Fibroblast of skin of right quadriceps (primary cell): ENCODE data around the gene EIF1.
"Not testable (repeated sequence)": the region's sequence is repeated elsewhere in the genome, so short reads cannot be mapped to it uniquely, and the experiment has no call there.

Experiments used
- DNase-seq: peaks from one replicate; pipeline ENCODE4 v3.0.0-alpha.2; 2013

The EIF1 gene

GRCh38 chr17:41656249-41657023, 32.2 kb upstream of the EIF1 start:
- DNase-seq, result no peak

GRCh38 chr17:41657176-41657754, 31.4 kb upstream of the EIF1 start:
- no peak for DNase-seq

GRCh38 chr17:41657936-41658335, 30.7 kb upstream of the EIF1 start:
- DNase-seq, result no peak

GRCh38 chr17:41658846-41659245, 29.8 kb upstream of the EIF1 start:
- no peak for DNase-seq

GRCh38 chr17:41659427-41660212, 29.1 kb upstream of the EIF1 start:
- DNase-seq, result no peak

- no peak for DNase-seq
Measured at GRCh38 chr17:41660221-41660711, 28.4 kb upstream of the EIF1 start.

GRCh38 chr17:41663451-41664171, 25.1 kb upstream of the EIF1 start:
- DNase-seq, result no peak

- no peak for DNase-seq
Measured at GRCh38 chr17:41664172-41664457, 24.6 kb upstream of the EIF1 start.

GRCh38 chr17:41664587-41665565, 23.8 kb upstream of the EIF1 start:
- no peak for DNase-seq

GRCh38 chr17:41665566-41666236, 23.0 kb upstream of the EIF1 start:
- DNase-seq, result peak; percentile 81

- peak; percentile 54 for DNase-seq
Measured at GRCh38 chr17:41666237-41666641, 22.4 kb upstream of the EIF1 start.

GRCh38 chr17:41666708-41667279, 21.9 kb upstream of the EIF1 start:
- peak; percentile 67 for DNase-seq

GRCh38 chr17:41667280-41668041, 21.2 kb upstream of the EIF1 start:
- DNase-seq, result no peak

- DNase-seq, result no peak
Measured at GRCh38 chr17:41672153-41672552, 16.5 kb upstream of the EIF1 start.

GRCh38 chr17:41675157-41676057, 13.3 kb upstream of the EIF1 start:
- not testable (repeated sequence) for DNase-seq

GRCh38 chr17:41676058-41676419, 12.6 kb upstream of the EIF1 start:
- no peak for DNase-seq

- no peak for DNase-seq
Measured at GRCh38 chr17:41678411-41678906, 10.2 kb upstream of the EIF1 start.

GRCh38 chr17:41678907-41679739, 9.6 kb upstream of the EIF1 start:
- DNase-seq, result peak; percentile 52
